HepG2 (cell line): ENCODE measurements around the gene POLA1.

Experiments used
- ARHGAP35 ChIP-seq: sonication (generic); formaldehyde crosslinking; IDR thresholded peaks from 2 replicates; pipeline ENCODE4 v1.9.0; 2022; ENCODE audit warnings: mild to moderate bottlenecking, inconsistent platforms, moderate library complexity, missing genetic modification reagents, borderline replicate concordance
- ATF3 ChIP-seq: sonication (generic); formaldehyde crosslinking; IDR thresholded peaks from 2 replicates; pipeline ENCODE4 v1.4.0; 2020; ENCODE audit warnings: missing genetic modification reagents
- FOXM1 ChIP-seq: sonication (generic); formaldehyde crosslinking; IDR thresholded peaks from 2 replicates; pipeline ENCODE4 v1.5.0; 2020; ENCODE audit warnings: missing genetic modification reagents
- HNF4G ChIP-seq, 2 experiments: sonication (generic) in 1 of 2; formaldehyde crosslinking in 1 of 2; IDR thresholded peaks; 2 replicates each; pipeline versions ENCODE4 v1.4.0 to v1.6.1; 2011 to 2020; ENCODE audit warnings: borderline replicate concordance in 2 of 2, low read depth in 2 of 2, mild to moderate bottlenecking in 2 of 2, low read length in 1 of 2, missing genetic modification reagents in 1 of 2, moderate library complexity in 1 of 2
- JARID2 ChIP-seq: sonication (generic); formaldehyde crosslinking; IDR thresholded peaks from 2 replicates; pipeline ENCODE4 v1.8.1; 2023; ENCODE audit warnings: missing genetic modification reagents, inconsistent platforms; ENCODE audit not compliant: insufficient replicate concordance
- KDM1A ChIP-seq: IDR thresholded peaks from 2 replicates; pipeline ENCODE4 v1.6.1; 2016; ENCODE audit warnings: missing compliant biosample characterization
- PPARG ChIP-seq: conservative IDR thresholded peaks from 2 replicates; pipeline ENCODE4 v1.6.1; 2016; ENCODE audit warnings: missing biosample characterization, missing genetic modification reagents
- ZIK1 ChIP-seq: sonication (generic); formaldehyde crosslinking; IDR thresholded peaks from 2 replicates; pipeline ENCODE4 v1.5.0; 2020; ENCODE audit warnings: mild to moderate bottlenecking, low read depth, missing genetic modification reagents, borderline replicate concordance
- ZNF510 ChIP-seq: sonication (generic); formaldehyde crosslinking; IDR thresholded peaks from 2 replicates; pipeline ENCODE4 v1.4.0; 2020; ENCODE audit warnings: low read depth, mild to moderate bottlenecking, missing genetic modification reagents
- ZNF639 ChIP-seq: conservative IDR thresholded peaks from 2 replicates; pipeline ENCODE4 v1.6.1; 2018; ENCODE audit warnings: missing genetic modification reagents
- TF ChIP-seq, protein P1 (sequence below): sonication (generic); formaldehyde crosslinking; IDR thresholded peaks from 2 replicates; pipeline ENCODE4 v1.5.0; 2020; ENCODE audit warnings: mild to moderate bottlenecking, missing genetic modification reagents, moderate library complexity
- TF ChIP-seq, protein P2 (sequence below): sonication (generic); formaldehyde crosslinking; IDR thresholded peaks from 2 replicates; pipeline ENCODE4 v1.8.0; 2022; ENCODE audit warnings: mild to moderate bottlenecking, missing genetic modification reagents
- TF ChIP-seq, protein P3 (sequence below): sonication (generic); formaldehyde crosslinking; IDR thresholded peaks from 2 replicates; pipeline ENCODE4 v1.4.0; 2020; ENCODE audit warnings: mild to moderate bottlenecking, low read depth, missing genetic modification reagents

- TF ChIP-seq ARHGAP35 (CRISPR knock-in tag) (no peak), HNF4G (IDR thresholded peaks at IDR 0.05; ENCODE audit: borderline replicate concordance, low read depth, low read length) (no peak), HNF4G (CRISPR knock-in tag; IDR thresholded peaks at IDR 0.05; ENCODE audit: borderline replicate concordance, low read depth) (no peak), PPARG (CRISPR knock-in tag) (no peak), KDM1A (no peak), ZNF639 (CRISPR knock-in tag) (no peak), FOXM1 (CRISPR knock-in tag) (no peak), ATF3 (CRISPR knock-in tag) (no peak), ZIK1 (CRISPR knock-in tag) (no peak), ZNF510 (CRISPR knock-in tag) (no peak), JARID2 (CRISPR knock-in tag) (no peak)
- TF ChIP-seq, protein P1, sequence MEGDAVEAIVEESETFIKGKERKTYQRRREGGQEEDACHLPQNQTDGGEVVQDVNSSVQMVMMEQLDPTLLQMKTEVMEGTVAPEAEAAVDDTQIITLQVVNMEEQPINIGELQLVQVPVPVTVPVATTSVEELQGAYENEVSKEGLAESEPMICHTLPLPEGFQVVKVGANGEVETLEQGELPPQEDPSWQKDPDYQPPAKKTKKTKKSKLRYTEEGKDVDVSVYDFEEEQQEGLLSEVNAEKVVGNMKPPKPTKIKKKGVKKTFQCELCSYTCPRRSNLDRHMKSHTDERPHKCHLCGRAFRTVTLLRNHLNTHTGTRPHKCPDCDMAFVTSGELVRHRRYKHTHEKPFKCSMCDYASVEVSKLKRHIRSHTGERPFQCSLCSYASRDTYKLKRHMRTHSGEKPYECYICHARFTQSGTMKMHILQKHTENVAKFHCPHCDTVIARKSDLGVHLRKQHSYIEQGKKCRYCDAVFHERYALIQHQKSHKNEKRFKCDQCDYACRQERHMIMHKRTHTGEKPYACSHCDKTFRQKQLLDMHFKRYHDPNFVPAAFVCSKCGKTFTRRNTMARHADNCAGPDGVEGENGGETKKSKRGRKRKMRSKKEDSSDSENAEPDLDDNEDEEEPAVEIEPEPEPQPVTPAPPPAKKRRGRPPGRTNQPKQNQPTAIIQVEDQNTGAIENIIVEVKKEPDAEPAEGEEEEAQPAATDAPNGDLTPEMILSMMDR: no peak
- TF ChIP-seq, protein P2, sequence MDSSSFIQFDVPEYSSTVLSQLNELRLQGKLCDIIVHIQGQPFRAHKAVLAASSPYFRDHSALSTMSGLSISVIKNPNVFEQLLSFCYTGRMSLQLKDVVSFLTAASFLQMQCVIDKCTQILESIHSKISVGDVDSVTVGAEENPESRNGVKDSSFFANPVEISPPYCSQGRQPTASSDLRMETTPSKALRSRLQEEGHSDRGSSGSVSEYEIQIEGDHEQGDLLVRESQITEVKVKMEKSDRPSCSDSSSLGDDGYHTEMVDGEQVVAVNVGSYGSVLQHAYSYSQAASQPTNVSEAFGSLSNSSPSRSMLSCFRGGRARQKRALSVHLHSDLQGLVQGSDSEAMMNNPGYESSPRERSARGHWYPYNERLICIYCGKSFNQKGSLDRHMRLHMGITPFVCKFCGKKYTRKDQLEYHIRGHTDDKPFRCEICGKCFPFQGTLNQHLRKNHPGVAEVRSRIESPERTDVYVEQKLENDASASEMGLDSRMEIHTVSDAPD (CRISPR knock-in tag): no peak
- TF ChIP-seq, protein P3, sequence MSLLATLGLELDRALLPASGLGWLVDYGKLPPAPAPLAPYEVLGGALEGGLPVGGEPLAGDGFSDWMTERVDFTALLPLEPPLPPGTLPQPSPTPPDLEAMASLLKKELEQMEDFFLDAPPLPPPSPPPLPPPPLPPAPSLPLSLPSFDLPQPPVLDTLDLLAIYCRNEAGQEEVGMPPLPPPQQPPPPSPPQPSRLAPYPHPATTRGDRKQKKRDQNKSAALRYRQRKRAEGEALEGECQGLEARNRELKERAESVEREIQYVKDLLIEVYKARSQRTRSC (CRISPR knock-in tag): no peak
These were observed 331.9 kb downstream of the POLA1 start for GRCh38 chrX:25025615-25026014.
